Dendritic cell treated with granulocyte-macrophage colony-stimulating factor and Interleukin-4, amounts not matched to agents 40 ng/mL and 50 ng/mL, for 4 days (primary cell): ENCODE results near the gene DIO1.

Experiments used
- H3K27ac Mint-ChIP-seq: one replicate; pipeline ENCODE4 v1.8.0; 2022; ENCODE audit warnings: mild to moderate bottlenecking, mixed read lengths
- H3K27me3 Mint-ChIP-seq: one replicate; pipeline ENCODE4 v1.8.0; 2022; ENCODE audit warnings: mild to moderate bottlenecking, mixed read lengths
- H3K36me3 Mint-ChIP-seq: one replicate; pipeline ENCODE4 v1.8.0; 2022; ENCODE audit warnings: low read depth, mixed read lengths
- H3K4me1 Mint-ChIP-seq: one replicate; pipeline ENCODE4 v1.8.0; 2022; ENCODE audit warnings: low read depth, mixed read lengths
- H3K4me3 Mint-ChIP-seq: one replicate; pipeline ENCODE4 v1.8.0; 2022; ENCODE audit warnings: mild to moderate bottlenecking, moderate library complexity, mixed read lengths
- H3K9me3 Mint-ChIP-seq: one replicate; pipeline ENCODE4 v1.8.0; 2022; ENCODE audit warnings: mixed read lengths
- intact Hi-C: fragments of 100-400 bp; cut with micrococcal nuclease; formaldehyde crosslinking; loops from one replicate; pipeline ENCODE4 v1.15.0; 2022

DIO1 gene

GRCh38 chr1:53905509-53905908 is 11.5 kb downstream of the DIO1 start:
- no peak overlapping the region for H3K4me3 Mint-ChIP-seq
- peaks cover 9% of the 10 kb centered on the region for H3K36me3 Mint-ChIP-seq
- no peaks in the 10 kb centered on the region for H3K27me3 Mint-ChIP-seq
- peaks cover 12% of the 10 kb centered on the region for H3K4me1 Mint-ChIP-seq
- no peaks in the 10 kb centered on the region for H3K9me3 Mint-ChIP-seq
- H3K27ac Mint-ChIP-seq: no peak overlapping the region
- intact Hi-C loops: no loop called here

GRCh38 chr1:53906121-53906520 is 12.1 kb downstream of the DIO1 start:
- Mint-ChIP-seq H3K36me3 (peaks cover 9% of the 10 kb centered on the region), H3K4me1 (peaks cover 12% of the 10 kb centered on the region), H3K9me3 (no peaks in the 10 kb centered on the region), H3K27me3 (no peaks in the 10 kb centered on the region), H3K27ac (peak overlapping the region; percentile 27), H3K4me3 (no peak overlapping the region)
- intact Hi-C loops: no loop called here

- Mint-ChIP-seq H3K27me3 (no peaks in the 10 kb centered on the region), H3K27ac (no peak overlapping the region), H3K4me3 (no peak overlapping the region), H3K36me3 (peaks cover 21% of the 10 kb centered on the region), H3K9me3 (no peaks in the 10 kb centered on the region), H3K4me1 (peaks cover 17% of the 10 kb centered on the region)
- intact Hi-C loops: no loop called here
These were observed 16.0 kb downstream of the DIO1 start for GRCh38 chr1:53909946-53910345.

DNA sequence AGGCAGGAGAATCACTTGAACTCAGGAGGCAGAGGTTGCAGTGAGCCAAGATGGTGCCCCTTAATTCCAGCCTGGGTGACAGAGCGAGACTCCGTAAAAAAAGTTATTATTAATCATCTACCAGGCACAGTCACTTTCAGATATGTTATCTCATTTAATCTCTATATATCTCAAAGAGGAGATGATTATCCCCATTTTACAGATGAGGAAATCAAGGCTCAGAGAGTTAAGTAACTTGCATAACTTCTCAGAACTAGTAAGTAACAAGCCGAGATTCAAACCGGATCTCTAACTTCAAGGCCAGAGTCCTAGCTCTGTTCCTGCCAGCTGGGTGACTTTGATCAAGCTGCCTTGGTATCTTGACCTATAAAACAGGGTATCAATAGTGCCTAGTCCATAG is 17.5 kb downstream of the DIO1 start:
- H3K4me1 Mint-ChIP-seq: peaks cover 10% of the 10 kb centered on the region
- no peaks in the 10 kb centered on the region for H3K27me3 Mint-ChIP-seq
- H3K27ac Mint-ChIP-seq: no peak overlapping the region
- H3K36me3 Mint-ChIP-seq: peaks cover 35% of the 10 kb centered on the region
- no peak overlapping the region for H3K4me3 Mint-ChIP-seq
- intact Hi-C loops: no loop called here
- no peaks in the 10 kb centered on the region for H3K9me3 Mint-ChIP-seq

GRCh38 chr1:53913352-53914033 is 19.5 kb downstream of the DIO1 start:
- no peak overlapping the region for H3K4me3 Mint-ChIP-seq
- no peak overlapping the region for H3K27ac Mint-ChIP-seq
- peaks cover 5% of the 10 kb centered on the region for H3K4me1 Mint-ChIP-seq
- no peaks in the 10 kb centered on the region for H3K9me3 Mint-ChIP-seq
- no peaks in the 10 kb centered on the region for H3K27me3 Mint-ChIP-seq
- intact Hi-C loops: no loop called here
- H3K36me3 Mint-ChIP-seq: peaks cover 45% of the 10 kb centered on the region

- peaks cover 5% of the 10 kb centered on the region for H3K4me1 Mint-ChIP-seq
- no peaks in the 10 kb centered on the region for H3K27me3 Mint-ChIP-seq
- no peak overlapping the region for H3K4me3 Mint-ChIP-seq
- no peaks in the 10 kb centered on the region for H3K9me3 Mint-ChIP-seq
- intact Hi-C loops: no loop called here
- H3K27ac Mint-ChIP-seq: no peak overlapping the region
- H3K36me3 Mint-ChIP-seq: peaks cover 65% of the 10 kb centered on the region
These were observed 24.4 kb downstream of the DIO1 start for GRCh38 chr1:53918343-53918742.

GRCh38 chr1:53919675-53920066 is 25.7 kb downstream of the DIO1 start:
- Mint-ChIP-seq H3K27me3 (no peaks in the 10 kb centered on the region), H3K27ac (no peak overlapping the region), H3K9me3 (no peaks in the 10 kb centered on the region), H3K4me1 (no peaks in the 10 kb centered on the region), H3K36me3 (peaks cover 67% of the 10 kb centered on the region), H3K4me3 (no peak overlapping the region)
- intact Hi-C loops: no loop called here

- intact Hi-C loops: no loop called here
- H3K27me3 Mint-ChIP-seq: no peaks in the 10 kb centered on the region
- H3K4me1 Mint-ChIP-seq: no peaks in the 10 kb centered on the region
- H3K27ac Mint-ChIP-seq: no peak overlapping the region
- peaks cover 72% of the 10 kb centered on the region for H3K36me3 Mint-ChIP-seq
- H3K4me3 Mint-ChIP-seq: no peak overlapping the region
- H3K9me3 Mint-ChIP-seq: no peaks in the 10 kb centered on the region
These were observed 33.4 kb downstream of the DIO1 start for GRCh38 chr1:53927376-53927881.

GRCh38 chr1:53929246-53929960 is 35.4 kb downstream of the DIO1 start:
- H3K4me1 Mint-ChIP-seq: no peaks in the 10 kb centered on the region
- H3K36me3 Mint-ChIP-seq: peaks cover 80% of the 10 kb centered on the region
- peaks cover 9% of the 10 kb centered on the region for H3K9me3 Mint-ChIP-seq
- H3K27ac Mint-ChIP-seq: no peak overlapping the region
- H3K4me3 Mint-ChIP-seq: no peak overlapping the region
- H3K27me3 Mint-ChIP-seq: no peaks in the 10 kb centered on the region
- intact Hi-C loops: no loop called here

- Mint-ChIP-seq H3K27ac (no peak overlapping the region), H3K9me3 (peaks cover 22% of the 10 kb centered on the region), H3K4me1 (no peaks in the 10 kb centered on the region), H3K4me3 (no peak overlapping the region), H3K36me3 (peaks cover 80% of the 10 kb centered on the region), H3K27me3 (no peaks in the 10 kb centered on the region)
- intact Hi-C loops: no loop called here
These were observed 36.9 kb downstream of the DIO1 start for GRCh38 chr1:53930932-53931331.

- intact Hi-C loops: no loop called here
- no peaks in the 10 kb centered on the region for H3K27me3 Mint-ChIP-seq
- peaks cover 82% of the 10 kb centered on the region for H3K36me3 Mint-ChIP-seq
- H3K4me1 Mint-ChIP-seq: no peaks in the 10 kb centered on the region
- H3K9me3 Mint-ChIP-seq: peaks cover 22% of the 10 kb centered on the region
- H3K27ac Mint-ChIP-seq: no peak overlapping the region
- H3K4me3 Mint-ChIP-seq: no peak overlapping the region
These were observed 37.5 kb downstream of the DIO1 start for GRCh38 chr1:53931523-53931922.

DNA sequence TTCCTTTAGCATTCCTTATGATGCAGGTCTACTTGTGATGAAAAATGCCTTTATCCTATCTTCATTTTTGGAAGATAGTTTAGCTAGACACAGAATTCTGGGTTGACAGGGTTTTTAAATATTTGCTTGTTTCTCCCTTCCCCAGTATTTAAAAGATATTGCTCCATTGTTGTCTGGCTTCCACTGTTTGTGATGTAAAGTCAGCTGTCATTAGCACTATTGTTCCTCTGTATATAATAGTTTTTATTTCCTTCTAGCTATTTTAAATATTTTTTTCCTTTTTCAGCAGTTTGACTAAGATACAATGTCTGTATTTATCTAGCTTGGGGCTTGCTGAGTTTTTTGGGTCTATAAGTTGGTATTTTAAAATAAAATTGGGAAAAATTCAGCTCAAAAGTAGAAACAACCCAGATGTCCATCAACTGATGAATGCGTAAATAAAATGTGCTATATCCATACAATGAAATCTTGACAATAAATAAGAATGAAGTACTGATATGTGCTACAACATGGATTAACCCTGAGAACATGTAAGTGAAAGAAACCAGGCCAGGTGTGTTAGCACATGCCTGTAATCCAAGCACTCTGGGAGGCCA is 40.3 kb downstream of the DIO1 start:
- no peak overlapping the region for H3K4me3 Mint-ChIP-seq
- H3K4me1 Mint-ChIP-seq: no peaks in the 10 kb centered on the region
- H3K27ac Mint-ChIP-seq: no peak overlapping the region
- no peaks in the 10 kb centered on the region for H3K27me3 Mint-ChIP-seq
- peaks cover 22% of the 10 kb centered on the region for H3K9me3 Mint-ChIP-seq
- H3K36me3 Mint-ChIP-seq: peaks cover 77% of the 10 kb centered on the region
- intact Hi-C loops: no loop called here

GRCh38 chr1:53936430-53936829 is 42.4 kb downstream of the DIO1 start:
- peaks cover 22% of the 10 kb centered on the region for H3K9me3 Mint-ChIP-seq
- no peak overlapping the region for H3K27ac Mint-ChIP-seq
- H3K36me3 Mint-ChIP-seq: peaks cover 71% of the 10 kb centered on the region
- H3K4me1 Mint-ChIP-seq: peaks cover 5% of the 10 kb centered on the region
- H3K27me3 Mint-ChIP-seq: no peaks in the 10 kb centered on the region
- intact Hi-C loops: no loop called here
- H3K4me3 Mint-ChIP-seq: no peak overlapping the region

DNA sequence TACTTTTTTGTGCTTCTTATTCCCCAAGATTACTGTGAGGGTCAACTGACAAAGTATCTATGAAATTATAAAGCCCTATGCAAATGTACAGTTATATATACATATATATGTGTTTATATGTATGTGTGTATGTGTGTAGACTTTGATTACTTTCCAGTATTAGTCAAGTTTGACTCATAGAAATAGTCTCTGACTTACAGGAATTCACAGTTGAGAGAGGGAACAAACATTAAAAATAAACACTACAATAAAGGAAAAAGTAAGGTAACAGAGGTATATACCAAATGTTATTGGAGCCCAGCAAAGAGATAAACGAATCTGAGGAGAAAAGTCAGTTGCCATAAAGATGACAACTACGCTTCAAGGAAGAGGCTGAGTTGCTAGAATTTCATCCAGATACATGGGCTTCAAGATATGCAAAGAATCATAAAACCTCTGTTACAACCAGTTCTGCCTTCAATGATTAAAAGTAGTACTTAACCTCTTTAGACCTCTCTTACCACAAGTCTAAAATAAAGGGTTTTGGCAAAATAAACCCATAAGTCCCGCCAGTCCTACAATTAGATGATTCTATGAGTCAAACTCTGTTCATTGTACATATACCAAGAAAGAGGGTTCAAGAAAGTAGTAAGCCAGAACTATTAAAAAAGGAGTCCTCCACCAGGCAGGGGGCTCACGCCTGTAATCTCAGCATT is 44.3 kb downstream of the DIO1 start:
- Mint-ChIP-seq H3K27ac (no peak overlapping the region), H3K9me3 (peaks cover 18% of the 10 kb centered on the region), H3K36me3 (peaks cover 61% of the 10 kb centered on the region), H3K4me1 (peaks cover 14% of the 10 kb centered on the region), H3K27me3 (no peaks in the 10 kb centered on the region), H3K4me3 (no peak overlapping the region)
- intact Hi-C loops: no loop called here
